GM18867 (cell line): ENCODE measurements around the gene CASKIN1.
"Not testable (repeated sequence)": the region's sequence is repeated elsewhere in the genome, so short reads cannot be mapped to it uniquely, and the experiment has no call there.

Experiments
- ATAC-seq: cut with Tn5 transposase; IDR thresholded peaks from one replicate; pipeline ENCODE4 v1.9.1; 2021; ENCODE audit warnings: mild to moderate bottlenecking, moderate library complexity; ENCODE audit not compliant: unreplicated experiment

Gene CASKIN1

GRCh38 chr16:2210009-2210332 lies 13.6 kb upstream of the CASKIN1 start:
- no peak for ATAC-seq

- ATAC-seq = no peak
Measured at GRCh38 chr16:2209258-2210008, 13.0 kb upstream of the CASKIN1 start.

- no peak for ATAC-seq
Measured at GRCh38 chr16:2208772-2209171, 12.4 kb upstream of the CASKIN1 start.

GRCh38 chr16:2208308-2208707 lies 11.9 kb upstream of the CASKIN1 start:
- no peak for ATAC-seq

GRCh38 chr16:2207872-2208271 lies 11.5 kb upstream of the CASKIN1 start:
- no peak for ATAC-seq

GRCh38 chr16:2206780-2207433 lies 10.5 kb upstream of the CASKIN1 start:
- no peak for ATAC-seq

- ATAC-seq = no peak
Measured at GRCh38 chr16:2206420-2206779, 10.0 kb upstream of the CASKIN1 start.

- ATAC-seq = peak; percentile 10
Measured at GRCh38 chr16:2205967-2206313, 9.5 kb upstream of the CASKIN1 start.

- ATAC-seq = peak; percentile 81
Measured at GRCh38 chr16:2205104-2205966, 8.9 kb upstream of the CASKIN1 start, which contains the start of gene MLST8. TSS of gene MLST8 (plus strand) at chr16:2205454. CDS start at chr16:2206086, 632 bp downstream.

- ATAC-seq = no peak
Measured at GRCh38 chr16:2204416-2205103, 8.2 kb upstream of the CASKIN1 start.

GRCh38 chr16:2203119-2203688 lies 6.8 kb upstream of the CASKIN1 start:
- ATAC-seq = not testable (repeated sequence)

GRCh38 chr16:2200313-2200712 lies 3.9 kb upstream of the CASKIN1 start:
- no peak for ATAC-seq

GRCh38 chr16:2199621-2200139 lies 3.3 kb upstream of the CASKIN1 start:
- ATAC-seq = no peak

GRCh38 chr16:2199095-2199494 lies 2.7 kb upstream of the CASKIN1 start:
- ATAC-seq = no peak

- no peak for ATAC-seq
Measured at GRCh38 chr16:2198283-2198682, 1.9 kb upstream of the CASKIN1 start.

GRCh38 chr16:2197765-2198164 lies 1.4 kb upstream of the CASKIN1 start:
- ATAC-seq = no peak

GRCh38 chr16:2196981-2197511 lies 641 bp upstream of the CASKIN1 start:
- no peak for ATAC-seq

- no peak for ATAC-seq
Measured at GRCh38 chr16:2195322-2196161, 863 bp downstream of the CASKIN1 start.

GRCh38 chr16:2194852-2195321 lies 1.5 kb downstream of the CASKIN1 start:
- ATAC-seq = no peak
